Ishikawa (cell line): ENCODE measurements around the gene ZNF333.

Source experiments
- CEBPB ChIP-seq: IDR thresholded peaks from 2 replicates; pipeline ENCODE4 v1.6.1; 2012
- EP300 ChIP-seq: IDR thresholded peaks from 2 replicates; pipeline ENCODE4 v1.6.1; 2012; ENCODE audit warnings: borderline replicate concordance
- FOXM1 ChIP-seq: IDR thresholded peaks from 2 replicates; pipeline ENCODE4 v1.6.1; 2012; ENCODE audit warnings: low read depth, borderline replicate concordance
- RAD21 ChIP-seq: IDR thresholded peaks from 2 replicates; pipeline ENCODE4 v1.6.1; 2012; ENCODE audit warnings: low read depth
- TAF1 ChIP-seq: IDR thresholded peaks from 2 replicates; pipeline ENCODE4 v1.6.1; 2012; ENCODE audit warnings: low read depth, mild to moderate bottlenecking
- TCF12 ChIP-seq: IDR thresholded peaks from 2 replicates; pipeline ENCODE4 v1.6.1; 2012; ENCODE audit warnings: low read depth
- TEAD4 ChIP-seq: IDR thresholded peaks from 2 replicates; pipeline ENCODE4 v1.6.1; 2012
- YY1 ChIP-seq: IDR thresholded peaks from 2 replicates; pipeline ENCODE4 v1.6.1; 2012; ENCODE audit warnings: low read depth
- ZBTB7A ChIP-seq: IDR thresholded peaks from 2 replicates; pipeline ENCODE4 v1.6.1; 2012; ENCODE audit warnings: low read depth
- TF ChIP-seq, protein P1 (sequence below): IDR thresholded peaks from 2 replicates; pipeline ENCODE4 v1.6.1; 2012; ENCODE audit warnings: low read depth, mild to moderate bottlenecking
- TF ChIP-seq, protein P2 (sequence below): IDR thresholded peaks from 2 replicates; pipeline ENCODE4 v1.6.1; 2012
- TF ChIP-seq, protein P3 (sequence below): IDR thresholded peaks from 2 replicates; pipeline ENCODE4 v1.6.1; 2012

DNA sequence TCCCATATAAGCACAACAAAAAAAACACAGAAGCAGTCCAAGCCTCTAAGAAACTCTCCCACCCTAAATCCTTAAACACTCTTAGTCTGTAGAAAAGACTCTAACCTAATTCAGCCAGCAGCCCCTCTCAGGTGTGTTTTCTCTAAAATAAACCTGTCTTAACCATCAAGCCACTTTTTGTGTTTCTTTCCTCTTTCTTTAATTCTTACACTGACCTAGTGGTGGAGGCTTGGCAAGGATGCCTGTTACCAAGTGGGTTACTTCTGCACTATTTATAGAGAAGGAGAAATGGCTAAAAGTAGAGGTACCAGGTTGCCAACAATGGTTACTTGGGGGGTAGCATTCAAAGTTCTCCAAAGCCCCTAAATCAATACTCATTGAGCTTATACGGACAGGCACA, 43.7 kb downstream of the ZNF333 start:
- TF ChIP-seq, protein P1, sequence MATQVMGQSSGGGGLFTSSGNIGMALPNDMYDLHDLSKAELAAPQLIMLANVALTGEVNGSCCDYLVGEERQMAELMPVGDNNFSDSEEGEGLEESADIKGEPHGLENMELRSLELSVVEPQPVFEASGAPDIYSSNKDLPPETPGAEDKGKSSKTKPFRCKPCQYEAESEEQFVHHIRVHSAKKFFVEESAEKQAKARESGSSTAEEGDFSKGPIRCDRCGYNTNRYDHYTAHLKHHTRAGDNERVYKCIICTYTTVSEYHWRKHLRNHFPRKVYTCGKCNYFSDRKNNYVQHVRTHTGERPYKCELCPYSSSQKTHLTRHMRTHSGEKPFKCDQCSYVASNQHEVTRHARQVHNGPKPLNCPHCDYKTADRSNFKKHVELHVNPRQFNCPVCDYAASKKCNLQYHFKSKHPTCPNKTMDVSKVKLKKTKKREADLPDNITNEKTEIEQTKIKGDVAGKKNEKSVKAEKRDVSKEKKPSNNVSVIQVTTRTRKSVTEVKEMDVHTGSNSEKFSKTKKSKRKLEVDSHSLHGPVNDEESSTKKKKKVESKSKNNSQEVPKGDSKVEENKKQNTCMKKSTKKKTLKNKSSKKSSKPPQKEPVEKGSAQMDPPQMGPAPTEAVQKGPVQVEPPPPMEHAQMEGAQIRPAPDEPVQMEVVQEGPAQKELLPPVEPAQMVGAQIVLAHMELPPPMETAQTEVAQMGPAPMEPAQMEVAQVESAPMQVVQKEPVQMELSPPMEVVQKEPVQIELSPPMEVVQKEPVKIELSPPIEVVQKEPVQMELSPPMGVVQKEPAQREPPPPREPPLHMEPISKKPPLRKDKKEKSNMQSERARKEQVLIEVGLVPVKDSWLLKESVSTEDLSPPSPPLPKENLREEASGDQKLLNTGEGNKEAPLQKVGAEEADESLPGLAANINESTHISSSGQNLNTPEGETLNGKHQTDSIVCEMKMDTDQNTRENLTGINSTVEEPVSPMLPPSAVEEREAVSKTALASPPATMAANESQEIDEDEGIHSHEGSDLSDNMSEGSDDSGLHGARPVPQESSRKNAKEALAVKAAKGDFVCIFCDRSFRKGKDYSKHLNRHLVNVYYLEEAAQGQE: no peak
- TF ChIP-seq YY1 (no peak), TAF1 (no peak), CEBPB (no peak), TCF12 (no peak), EP300 (no peak), RAD21 (no peak), FOXM1 (no peak), TEAD4 (no peak), ZBTB7A (no peak)
- TF ChIP-seq, protein P2, sequence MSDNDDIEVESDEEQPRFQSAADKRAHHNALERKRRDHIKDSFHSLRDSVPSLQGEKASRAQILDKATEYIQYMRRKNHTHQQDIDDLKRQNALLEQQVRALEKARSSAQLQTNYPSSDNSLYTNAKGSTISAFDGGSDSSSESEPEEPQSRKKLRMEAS: no peak
- TF ChIP-seq, protein P3, sequence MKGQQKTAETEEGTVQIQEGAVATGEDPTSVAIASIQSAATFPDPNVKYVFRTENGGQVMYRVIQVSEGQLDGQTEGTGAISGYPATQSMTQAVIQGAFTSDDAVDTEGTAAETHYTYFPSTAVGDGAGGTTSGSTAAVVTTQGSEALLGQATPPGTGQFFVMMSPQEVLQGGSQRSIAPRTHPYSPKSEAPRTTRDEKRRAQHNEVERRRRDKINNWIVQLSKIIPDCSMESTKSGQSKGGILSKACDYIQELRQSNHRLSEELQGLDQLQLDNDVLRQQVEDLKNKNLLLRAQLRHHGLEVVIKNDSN: no peak
